Uterus (tissue), 4 donors: Measurements from ENCODE around the gene MIA3. TPM values are rescaled to one million over a fixed set of nuclear protein-coding genes. Genes with fewer than 3 reads are reported as not detected.

ENCODE experiments used
- DNase-seq, 2 donors: peaks; one replicate each; pipeline ENCODE4 v3.0.0-alpha.2; 2019 to 2020
- H3K27ac ChIP-seq, 2 donors: fragments of 200-600 bp; sonication (generic); 1 replicate in 1 of 2; 2 replicates in 1 of 2; pipeline ENCODE4 v1.5.1; 2016 to 2018
- H3K27me3 ChIP-seq, 2 donors: fragments of 200-600 bp; sonication (generic); one replicate each; pipeline ENCODE4 v1.5.1; 2018 to 2019; ENCODE audit warnings: control low read depth in 1 of 2
- H3K36me3 ChIP-seq, 2 donors: fragments of 200-600 bp; sonication (generic); one replicate each; pipeline ENCODE4 v1.5.1; 2019; ENCODE audit warnings: control low read depth in 1 of 2
- H3K4me1 ChIP-seq, 2 donors: fragments of 200-600 bp; sonication (generic); one replicate each; pipeline ENCODE4 v1.5.1; 2018 to 2019; ENCODE audit warnings: control low read depth in 1 of 2
- H3K4me3 ChIP-seq, 2 donors: fragments of 200-600 bp; sonication (generic); 1 replicate in 1 of 2; 2 replicates in 1 of 2; pipeline ENCODE4 v1.5.1; 2018 to 2019; ENCODE audit warnings: mild to moderate bottlenecking in 1 of 2
- H3K9me3 ChIP-seq, 2 donors: fragments of 200-600 bp; sonication (generic); one replicate each; pipeline ENCODE4 v1.5.1; 2019; ENCODE audit warnings: control low read depth in 1 of 2
- CTCF ChIP-seq, 4 experiments: fragments of 200-600 bp in 2 of 4; fragments of 450-650 bp in 2 of 4; sonication (generic) in 2 of 4; IDR thresholded peaks; one replicate each; pipeline ENCODE4 v1.5.1; 2016 to 2019; ENCODE audit warnings: antibody characterized with exemption in 4 of 4, mild to moderate bottlenecking in 2 of 4, moderate library complexity in 1 of 4
- POLR2A ChIP-seq, 2 donors: fragments of 450-650 bp; IDR thresholded peaks; one replicate each; pipeline ENCODE4 v1.6.1; 2016; ENCODE audit warnings: antibody characterized with exemption in 2 of 2, mild to moderate bottlenecking in 1 of 2, moderate library complexity in 1 of 2
- intact Hi-C: fragments of 100-400 bp; cut with DNase I; formaldehyde crosslinking; loops from one replicate; pipeline ENCODE4 v1.15.1; 2023; ENCODE audit warnings: low total_unique reads
- total RNA-seq, 4 donors: library from RNA; depleted of rRNA in 3 of 4; stranded (reverse); fragments of >200 nt in 3 of 4; gene quantifications; one replicate each; pipeline versions ENCODE4 v1.1.0 to v1.2.4, GENCODE V29; 2014 to 2023
- donor health status: DM: yes; HTN: yes; CAD: no.

The MIA3 gene
- total RNA-seq, 4 donors from 2014 or later, result 27.4 to 82.3 (median 55.7) TPM

- Histone ChIP-seq H3K9me3 (no peaks in the 10 kb centered on the region), H3K27me3 (no peaks in the 10 kb centered on the region), H3K36me3 (no peaks in the 10 kb centered on the region), H3K27ac (no peak overlapping the region), H3K4me1 (no peaks in the 10 kb centered on the region), H3K4me3 (no peak overlapping the region)
- TF ChIP-seq POLR2A (IDR thresholded peaks at IDR 0.05), result no peak
- no peak for TF ChIP-seq CTCF (IDR thresholded peaks at IDR 0.05)
- intact Hi-C loops, result no loop called here
- no peak for DNase-seq
These were observed 34.8 kb downstream of the MIA3 start for GRCh38 chr1:222652676-222653075.

- H3K36me3 ChIP-seq, result no peaks in the 10 kb centered on the region
- intact Hi-C loops, result no loop called here
- no peaks in the 10 kb centered on the region for H3K27me3 ChIP-seq
- no peaks in the 10 kb centered on the region for H3K4me1 ChIP-seq
- no peak for DNase-seq
- H3K27ac ChIP-seq, result no peak overlapping the region
- H3K9me3 ChIP-seq, result no peaks in the 10 kb centered on the region
- no peak overlapping the region for H3K4me3 ChIP-seq
- TF ChIP-seq POLR2A (IDR thresholded peaks at IDR 0.05), result no peak
- no peak for TF ChIP-seq CTCF (IDR thresholded peaks at IDR 0.05)
These were observed 35.4 kb downstream of the MIA3 start for GRCh38 chr1:222653178-222653827.

- no peak overlapping the region for H3K27ac ChIP-seq
- no peak overlapping the region for H3K4me3 ChIP-seq
- DNase-seq, result no peak
These were observed 37.0 kb downstream of the MIA3 start for GRCh38 chr1:222654849-222655248.

GRCh38 chr1:222656391-222657155 is 38.7 kb downstream of the MIA3 start:
- no peak for DNase-seq
- no peaks in the 10 kb centered on the region for H3K9me3 ChIP-seq
- no peak overlapping the region for H3K4me3 ChIP-seq
- no peaks in the 10 kb centered on the region for H3K4me1 ChIP-seq
- H3K27me3 ChIP-seq, result no peaks in the 10 kb centered on the region
- H3K27ac ChIP-seq, result no peak overlapping the region
- intact Hi-C loops, result no loop called here
- no peak for TF ChIP-seq CTCF (IDR thresholded peaks at IDR 0.05)
- TF ChIP-seq POLR2A (IDR thresholded peaks at IDR 0.05), result no peak
- no peaks in the 10 kb centered on the region for H3K36me3 ChIP-seq

More at GRCh38 chr1:222654849-222655248, 37.0 kb downstream of the MIA3 start:
- no peaks in the 10 kb centered on the region for H3K27me3 ChIP-seq
- H3K4me1 ChIP-seq, result no peaks in the 10 kb centered on the region
- H3K36me3 ChIP-seq, result no peaks in the 10 kb centered on the region
- H3K9me3 ChIP-seq, result no peaks in the 10 kb centered on the region
- intact Hi-C loops, result no loop called here
- TF ChIP-seq CTCF (IDR thresholded peaks at IDR 0.05) (no peak), POLR2A (IDR thresholded peaks at IDR 0.05) (no peak)

GRCh38 chr1:222657899-222658298 is 40.0 kb downstream of the MIA3 start:
- Histone ChIP-seq H3K36me3 (no peaks in the 10 kb centered on the region), H3K27ac (no peak overlapping the region), H3K27me3 (no peaks in the 10 kb centered on the region), H3K4me3 (no peak overlapping the region), H3K9me3 (no peaks in the 10 kb centered on the region), H3K4me1 (no peaks in the 10 kb centered on the region)
- TF ChIP-seq CTCF (IDR thresholded peaks at IDR 0.05) (no peak), POLR2A (IDR thresholded peaks at IDR 0.05) (no peak)
- DNase-seq, result no peak
- intact Hi-C loops, result no loop called here
